SU-DHL-6 (cell line): ENCODE measurements around the gene RPL4.
"Not testable (repeated sequence)": the region's sequence is repeated elsewhere in the genome, so short reads cannot be mapped to it uniquely, and the experiment has no call there.

Source experiments
- H2AFZ ChIP-seq: fragments of 200-600 bp; sonication (generic); 2 replicates; pipeline ENCODE4 v1.6.1; 2014; ENCODE audit warnings: low read depth, mild to moderate bottlenecking, moderate library complexity, mixed read lengths, antibody characterized with exemption, low read length; ENCODE audit not compliant: severe bottlenecking
- H3F3A ChIP-seq: fragments of 200-600 bp; shearing (Covaris generic); 2 replicates; pipeline ENCODE4 v1.6.0; 2016; ENCODE audit warnings: antibody characterized with exemption, mild to moderate bottlenecking; ENCODE audit not compliant: insufficient read depth
- H3K27ac ChIP-seq: fragments of 200-600 bp; sonication (generic); 2 replicates; pipeline ENCODE4 v1.5.1; 2016; ENCODE audit warnings: low read depth, mild to moderate bottlenecking, low read length, moderate library complexity, mixed read lengths
- H3K27me3 ChIP-seq: fragments of 200-600 bp; sonication (generic), shearing (Covaris generic); 2 replicates; pipeline ENCODE4 v1.6.0; 2014; ENCODE audit warnings: mild to moderate bottlenecking, low read length
- H3K36me3 ChIP-seq: fragments of 200-600 bp; sonication (generic); 2 replicates; pipeline ENCODE4 v1.6.1; 2014; ENCODE audit warnings: mild to moderate bottlenecking, low read length, mixed read lengths
- H3K4me2 ChIP-seq: fragments of 300-600, 200-600 bp; shearing (Covaris generic), sonication (generic); 2 replicates; pipeline ENCODE4 v1.6.0; 2014; ENCODE audit warnings: low read length, low read depth, mild to moderate bottlenecking; ENCODE audit not compliant: poor library complexity, severe bottlenecking
- H3K4me3 ChIP-seq: fragments of 200-600 bp; sonication (generic); 2 replicates; pipeline ENCODE4 v1.5.1; 2014; ENCODE audit warnings: antibody characterized with exemption, low read length, mild to moderate bottlenecking, mixed read lengths; ENCODE audit not compliant: insufficient read depth, poor library complexity, severe bottlenecking
- H3K79me2 ChIP-seq: fragments of 200-600 bp; sonication (generic); 2 replicates; pipeline ENCODE4 v1.6.1; 2014; ENCODE audit warnings: mild to moderate bottlenecking, low read length, moderate library complexity; ENCODE audit not compliant: insufficient read depth
- H3K9ac ChIP-seq: fragments of 200-600 bp; sonication (generic); 2 replicates; pipeline ENCODE4 v1.7.0; 2014; ENCODE audit warnings: mild to moderate bottlenecking, low read length
- H3K9me2 ChIP-seq: fragments of 200-600 bp; sonication (generic); replicated peaks from 2 replicates; pipeline ENCODE4 v1.6.1; 2014; ENCODE audit warnings: low read length; ENCODE audit not compliant: insufficient read depth
- H3K9me3 ChIP-seq: fragments of 200-600 bp; sonication (generic); 2 replicates; pipeline ENCODE4 v1.6.1; 2014; ENCODE audit warnings: low read length, mixed read lengths; ENCODE audit not compliant: insufficient read depth
- H4K20me1 ChIP-seq: fragments of 200-600 bp; sonication (generic); 2 replicates; pipeline ENCODE4 v1.6.1; 2014; ENCODE audit warnings: low read depth, mild to moderate bottlenecking, antibody characterized with exemption, low read length, moderate library complexity, mixed read lengths
- EZH2phosphoT487 ChIP-seq: fragments of 200-600 bp; sonication (generic), shearing (Covaris generic); conservative IDR thresholded peaks from 2 replicates; pipeline ENCODE4 v1.6.1; 2018; ENCODE audit warnings: mild to moderate bottlenecking, antibody characterized with exemption, low read length, moderate library complexity, mixed read lengths
- TF ChIP-seq, protein P1 (sequence below): fragments of 200-600 bp; sonication (generic); IDR thresholded peaks from one replicate; pipeline ENCODE4 v1.5.1; 2017; ENCODE audit warnings: antibody characterized with exemption, mild to moderate bottlenecking, low read length, moderate library complexity; ENCODE audit not compliant: insufficient read depth, poor library complexity, severe bottlenecking

Gene RPL4

DNA sequence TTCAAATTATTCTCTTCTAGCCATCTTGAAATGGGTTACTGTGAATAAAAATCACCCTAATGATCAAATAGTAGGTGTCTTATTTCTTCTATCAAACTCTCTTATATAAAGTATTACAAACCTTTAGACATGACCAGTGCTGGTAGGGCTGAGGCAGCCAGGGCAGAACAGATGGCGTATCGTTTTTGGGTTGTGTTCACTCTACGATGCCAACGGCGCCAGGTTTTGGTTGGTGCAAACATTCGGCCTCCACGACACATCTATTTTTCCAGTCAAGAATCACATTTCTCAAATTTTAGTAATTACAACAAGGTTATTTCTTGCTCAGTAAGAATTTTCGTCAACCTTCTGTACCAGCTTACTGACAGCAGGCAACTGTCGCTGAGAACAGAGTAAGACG is 2.2 kb downstream of the RPL4 start:
- peaks cover 70% of the 10 kb centered on the region for H3F3A ChIP-seq
- H3K4me3 ChIP-seq = peak overlapping the region; percentile 96
- peak overlapping the region; percentile 88 for H3K27ac ChIP-seq
- H3K9me3 ChIP-seq = no peaks in the 10 kb centered on the region
- peaks cover 23% of the 10 kb centered on the region for H4K20me1 ChIP-seq
- peak overlapping the region; percentile 98 for H3K4me2 ChIP-seq
- no peaks in the 10 kb centered on the region for H3K9me2 ChIP-seq
- no peak overlapping the region for H2AFZ ChIP-seq
- peak overlapping the region; percentile 94 for H3K9ac ChIP-seq
- TF ChIP-seq, protein P1, sequence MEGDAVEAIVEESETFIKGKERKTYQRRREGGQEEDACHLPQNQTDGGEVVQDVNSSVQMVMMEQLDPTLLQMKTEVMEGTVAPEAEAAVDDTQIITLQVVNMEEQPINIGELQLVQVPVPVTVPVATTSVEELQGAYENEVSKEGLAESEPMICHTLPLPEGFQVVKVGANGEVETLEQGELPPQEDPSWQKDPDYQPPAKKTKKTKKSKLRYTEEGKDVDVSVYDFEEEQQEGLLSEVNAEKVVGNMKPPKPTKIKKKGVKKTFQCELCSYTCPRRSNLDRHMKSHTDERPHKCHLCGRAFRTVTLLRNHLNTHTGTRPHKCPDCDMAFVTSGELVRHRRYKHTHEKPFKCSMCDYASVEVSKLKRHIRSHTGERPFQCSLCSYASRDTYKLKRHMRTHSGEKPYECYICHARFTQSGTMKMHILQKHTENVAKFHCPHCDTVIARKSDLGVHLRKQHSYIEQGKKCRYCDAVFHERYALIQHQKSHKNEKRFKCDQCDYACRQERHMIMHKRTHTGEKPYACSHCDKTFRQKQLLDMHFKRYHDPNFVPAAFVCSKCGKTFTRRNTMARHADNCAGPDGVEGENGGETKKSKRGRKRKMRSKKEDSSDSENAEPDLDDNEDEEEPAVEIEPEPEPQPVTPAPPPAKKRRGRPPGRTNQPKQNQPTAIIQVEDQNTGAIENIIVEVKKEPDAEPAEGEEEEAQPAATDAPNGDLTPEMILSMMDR = no peak
- TF ChIP-seq EZH2phosphoT487 = no peak
- peaks cover 48% of the 10 kb centered on the region for H3K36me3 ChIP-seq
- H3K27me3 ChIP-seq = no peaks in the 10 kb centered on the region
- peaks cover 57% of the 10 kb centered on the region for H3K79me2 ChIP-seq

DNA sequence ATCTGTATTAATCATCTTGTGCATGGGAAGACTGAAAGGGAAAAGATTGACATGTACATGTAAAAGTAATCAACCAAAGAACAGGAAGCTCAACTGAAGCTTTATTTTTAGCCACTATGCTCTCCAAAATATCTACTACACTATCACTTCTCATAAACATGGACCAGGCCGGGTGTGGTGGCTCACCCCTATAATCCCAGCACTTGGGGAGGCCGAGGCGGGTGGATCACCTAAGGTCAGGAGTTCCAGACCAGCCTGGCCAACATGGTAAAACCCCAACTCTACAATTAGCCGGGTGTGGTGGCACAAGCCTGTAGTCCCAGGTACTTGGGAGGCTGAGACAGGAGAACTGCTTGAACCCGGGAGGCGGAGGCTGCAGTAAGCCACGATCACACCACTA is 4.3 kb downstream of the RPL4 start:
- not testable (repeated sequence) for H3K4me3 ChIP-seq, H3K9ac ChIP-seq, H3K9me3 ChIP-seq, H3K4me2 ChIP-seq, H2AFZ ChIP-seq, H3K9me2 ChIP-seq, H3K27me3 ChIP-seq, H3K27ac ChIP-seq
- peaks cover 50% of the 10 kb centered on the region for H3K79me2 ChIP-seq
- peaks cover 23% of the 10 kb centered on the region for H4K20me1 ChIP-seq
- H3F3A ChIP-seq = peaks cover 70% of the 10 kb centered on the region
- H3K36me3 ChIP-seq = peaks cover 48% of the 10 kb centered on the region

DNA sequence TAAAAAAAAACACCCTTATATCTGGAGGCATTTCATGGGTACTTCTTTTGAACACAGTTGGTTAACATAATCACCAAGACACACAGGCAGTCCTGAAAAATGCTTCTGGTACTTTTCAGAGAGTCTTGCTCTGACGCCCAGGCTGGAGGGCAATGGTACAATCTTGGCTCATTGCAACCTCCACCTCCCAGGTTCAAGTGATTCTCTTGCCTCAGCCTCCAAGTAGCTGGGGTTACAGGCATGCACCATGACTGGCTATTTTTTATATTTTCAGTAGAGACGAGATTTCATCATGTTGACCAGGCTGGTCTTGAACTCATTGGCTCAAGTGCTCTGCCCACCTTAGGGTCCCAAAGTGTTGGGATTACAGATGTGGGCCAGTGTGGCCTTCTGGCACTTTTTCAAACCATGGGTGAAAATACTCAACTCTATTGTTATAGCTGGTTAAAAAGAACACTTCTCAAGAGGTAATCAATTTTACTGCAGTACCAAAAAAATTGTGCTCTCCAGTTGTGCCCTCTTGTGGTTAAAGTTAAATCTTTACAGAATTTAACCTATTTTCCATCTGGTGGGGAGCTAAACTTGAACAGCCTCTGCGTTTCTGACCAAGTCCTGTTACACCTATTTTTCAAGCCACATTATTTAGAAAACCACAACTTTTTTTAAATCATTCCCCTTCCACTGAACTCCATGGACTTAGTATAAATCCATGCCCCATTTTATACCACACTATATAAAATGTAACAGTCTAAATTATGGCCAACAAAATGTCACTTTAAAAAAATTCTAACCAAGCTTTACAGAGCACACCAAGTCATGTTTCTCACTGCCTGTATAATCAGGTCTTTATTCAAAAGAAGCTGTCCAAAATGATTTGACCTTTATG is 5.9 kb downstream of the RPL4 start:
- peaks cover 65% of the 10 kb centered on the region for H3F3A ChIP-seq
- H3K27ac ChIP-seq = peak overlapping the region; percentile 59
- no peak overlapping the region for H3K4me2 ChIP-seq
- H3K4me3 ChIP-seq = no peak overlapping the region
- H4K20me1 ChIP-seq = peaks cover 23% of the 10 kb centered on the region
- no peaks in the 10 kb centered on the region for H3K9me2 ChIP-seq
- H3K79me2 ChIP-seq = peaks cover 38% of the 10 kb centered on the region
- no peaks in the 10 kb centered on the region for H3K9me3 ChIP-seq
- H3K9ac ChIP-seq = no peak overlapping the region
- no peaks in the 10 kb centered on the region for H3K27me3 ChIP-seq
- H2AFZ ChIP-seq = no peak overlapping the region
- peaks cover 43% of the 10 kb centered on the region for H3K36me3 ChIP-seq
- TF ChIP-seq EZH2phosphoT487 = no peak
- TF ChIP-seq, protein P1 = peak; percentile 12
